Hematopoietic multipotent progenitor cell treated with erythropoietin and hydrocortisone succinate and interleukin-3 and kit ligand, for 17 days (in vitro differentiated cells): Measurements from ENCODE around the gene DDX6.
"Not testable (repeated sequence)": the region's sequence is repeated elsewhere in the genome, so short reads cannot be mapped to it uniquely, and the experiment has no call there.

ENCODE experiments used
- DNase-seq: peaks from one replicate; pipeline ENCODE4 v3.0.0-alpha.2; 2015; ENCODE audit warnings: low spot score

DDX6 gene

GRCh38 chr11:118790357-118791110, 430 bp downstream of the DDX6 start:
- DNase-seq, result peak; percentile 86

GRCh38 chr11:118789501-118790356, 1.2 kb downstream of the DDX6 start:
- DNase-seq, result peak; percentile 77

- DNase-seq, result no peak
These were observed 4.3 kb downstream of the DDX6 start for GRCh38 chr11:118786657-118787056.

- no peak for DNase-seq
These were observed 5.6 kb downstream of the DDX6 start for GRCh38 chr11:118785362-118785761.

GRCh38 chr11:118783724-118784495, 7.1 kb downstream of the DDX6 start:
- no peak for DNase-seq

- DNase-seq, result not testable (repeated sequence)
These were observed 7.6 kb downstream of the DDX6 start for GRCh38 chr11:118783324-118783723.

- no peak for DNase-seq
These were observed 12.1 kb downstream of the DDX6 start for GRCh38 chr11:118778898-118779297.

GRCh38 chr11:118774032-118774431, 16.9 kb downstream of the DDX6 start:
- DNase-seq, result no peak

- no peak for DNase-seq
These were observed 19.2 kb downstream of the DDX6 start for GRCh38 chr11:118771547-118772288.

GRCh38 chr11:118768690-118769089, 22.3 kb downstream of the DDX6 start:
- no peak for DNase-seq

- DNase-seq, result no peak
These were observed 24.9 kb downstream of the DDX6 start for GRCh38 chr11:118766035-118766434.

GRCh38 chr11:118765095-118765691, 25.8 kb downstream of the DDX6 start:
- not testable (repeated sequence) for DNase-seq

GRCh38 chr11:118763041-118763440, 27.9 kb downstream of the DDX6 start:
- DNase-seq, result no peak

GRCh38 chr11:118761981-118762380, 29.0 kb downstream of the DDX6 start:
- not testable (repeated sequence) for DNase-seq

- no peak for DNase-seq
These were observed 33.0 kb downstream of the DDX6 start for GRCh38 chr11:118757876-118758399.

- no peak for DNase-seq
These were observed 38.3 kb downstream of the DDX6 start for GRCh38 chr11:118752654-118753053.

GRCh38 chr11:118749429-118749828, 41.5 kb downstream of the DDX6 start:
- DNase-seq, result no peak

GRCh38 chr11:118748056-118748455, 42.9 kb downstream of the DDX6 start:
- no peak for DNase-seq

- no peak for DNase-seq
These were observed 43.9 kb downstream of the DDX6 start for GRCh38 chr11:118746988-118747585.

GRCh38 chr11:118744046-118744445, 46.9 kb downstream of the DDX6 start:
- DNase-seq, result no peak

GRCh38 chr11:118742304-118742703, 48.7 kb downstream of the DDX6 start:
- no peak for DNase-seq
